ENCODE results near the gene KCNK16.

DNA sequence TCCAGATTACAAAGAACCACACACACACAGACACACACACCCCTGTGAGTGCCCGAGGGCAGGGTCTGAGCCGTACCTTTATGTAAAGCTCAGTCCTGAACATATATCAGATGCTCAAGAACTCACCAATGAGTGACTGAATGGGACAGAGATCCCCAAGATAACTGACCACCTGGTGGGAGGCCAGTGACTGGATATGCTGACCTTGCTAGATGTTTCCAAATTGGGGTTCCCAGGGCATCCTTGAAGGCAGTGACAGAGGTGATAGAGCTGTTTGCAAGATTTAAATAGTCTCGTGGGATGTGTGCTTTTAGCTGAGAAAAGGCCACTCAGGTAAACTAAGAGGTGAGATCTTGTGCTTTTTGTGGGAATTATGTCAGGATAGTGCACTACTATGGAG lies 47.6 kb downstream of the KCNK16 start:
- TF ChIP-seq, protein P1, sequence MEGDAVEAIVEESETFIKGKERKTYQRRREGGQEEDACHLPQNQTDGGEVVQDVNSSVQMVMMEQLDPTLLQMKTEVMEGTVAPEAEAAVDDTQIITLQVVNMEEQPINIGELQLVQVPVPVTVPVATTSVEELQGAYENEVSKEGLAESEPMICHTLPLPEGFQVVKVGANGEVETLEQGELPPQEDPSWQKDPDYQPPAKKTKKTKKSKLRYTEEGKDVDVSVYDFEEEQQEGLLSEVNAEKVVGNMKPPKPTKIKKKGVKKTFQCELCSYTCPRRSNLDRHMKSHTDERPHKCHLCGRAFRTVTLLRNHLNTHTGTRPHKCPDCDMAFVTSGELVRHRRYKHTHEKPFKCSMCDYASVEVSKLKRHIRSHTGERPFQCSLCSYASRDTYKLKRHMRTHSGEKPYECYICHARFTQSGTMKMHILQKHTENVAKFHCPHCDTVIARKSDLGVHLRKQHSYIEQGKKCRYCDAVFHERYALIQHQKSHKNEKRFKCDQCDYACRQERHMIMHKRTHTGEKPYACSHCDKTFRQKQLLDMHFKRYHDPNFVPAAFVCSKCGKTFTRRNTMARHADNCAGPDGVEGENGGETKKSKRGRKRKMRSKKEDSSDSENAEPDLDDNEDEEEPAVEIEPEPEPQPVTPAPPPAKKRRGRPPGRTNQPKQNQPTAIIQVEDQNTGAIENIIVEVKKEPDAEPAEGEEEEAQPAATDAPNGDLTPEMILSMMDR (IDR thresholded peaks at IDR 0.05) = no peak
- no peak for TF ChIP-seq POLR2AphosphoS5 (IDR thresholded peaks at IDR 0.05)
